IMR-90 (cell line): Measurements from ENCODE around the gene GATA5. TPM values are rescaled to one million over a fixed set of nuclear protein-coding genes. Genes with fewer than 3 reads are reported as not detected.

ENCODE experiments used
- ATAC-seq: fragments of 200-7000 bp; cut with Tn5 transposase; 2 replicates; pipeline ENCODE4 v1.9.1; 2020; ENCODE audit warnings: low read depth, mild to moderate bottlenecking, moderate library complexity
- BruUV-seq: library from RNA; stranded (reverse); fragments of 400-500 nt; replicated peaks from 2 replicates; lab custom pipeline; 2021; lab: Mats Ljungman, UMichigan
- CTCF ChIA-PET: fragments of 300-600 bp; formaldehyde crosslinking; extraction: SDS; loops from one replicate; lab custom pipeline; 2021; ENCODE audit warnings: antibody characterized with exemption; lab: Yijun Ruan, JAX
- POLR2A ChIA-PET: fragments of 300-600 bp; sonication (Branson Sonifier 250); formaldehyde crosslinking; loops from one replicate; lab custom pipeline; 2022; ENCODE audit warnings: antibody characterized with exemption; ENCODE audit not compliant: unreplicated experiment; lab: Charles Lee
- DNase-seq: peaks from one replicate; pipeline ENCODE4 v3.0.0; 2013
- H2AFZ ChIP-seq: replicated peaks from 2 replicates; pipeline ENCODE3; 2013; ENCODE audit warnings: low read length, mild to moderate bottlenecking; ENCODE audit not compliant: poor library complexity
- H2AK5ac ChIP-seq: 2 replicates; pipeline ENCODE4 v1.6.1; 2013; ENCODE audit warnings: low read depth, low read length, inconsistent platforms
- H2AK9ac ChIP-seq: replicated peaks from 2 replicates; pipeline ENCODE3; 2013; ENCODE audit warnings: mild to moderate bottlenecking, low read depth, low read length, moderate library complexity; ENCODE audit not compliant: poor library complexity
- H2BK120ac ChIP-seq: 2 replicates; pipeline ENCODE4 v1.6.1; 2013; ENCODE audit warnings: low read depth, low read length, inconsistent platforms
- H2BK15ac ChIP-seq: 3 replicates; pipeline ENCODE4 v1.6.1; 2013; ENCODE audit warnings: low read depth, low read length, inconsistent platforms
- H2BK20ac ChIP-seq: 2 replicates; pipeline ENCODE4 v1.6.1; 2013; ENCODE audit warnings: low read depth, mild to moderate bottlenecking, inconsistent platforms, low read length, moderate library complexity
- H2BK5ac ChIP-seq: 2 replicates; pipeline ENCODE4 v1.6.1; 2013; ENCODE audit warnings: mild to moderate bottlenecking, low read depth, low read length, inconsistent platforms; ENCODE audit not compliant: poor library complexity, severe bottlenecking
- H3K14ac ChIP-seq: replicated peaks from 2 replicates; pipeline ENCODE4 v1.6.1; 2013; ENCODE audit warnings: low read depth, low read length, inconsistent platforms
- H3K18ac ChIP-seq: 2 replicates; pipeline ENCODE4 v1.6.1; 2013; ENCODE audit warnings: low read depth, low read length, control low read depth
- H3K23ac ChIP-seq: 2 replicates; pipeline ENCODE4 v1.6.1; 2013; ENCODE audit warnings: low read depth, low read length, inconsistent platforms
- H3K27ac ChIP-seq: 2 replicates; pipeline ENCODE4 v1.5.1; 2013; ENCODE audit warnings: mild to moderate bottlenecking, control low read depth, low read length; ENCODE audit not compliant: insufficient read depth
- H3K27me3 ChIP-seq: 2 replicates; pipeline ENCODE4 v1.6.1; 2013; ENCODE audit warnings: low read length; ENCODE audit not compliant: control insufficient read depth, insufficient read depth
- H3K36me3 ChIP-seq: 2 replicates; pipeline ENCODE4 v1.6.1; 2013; ENCODE audit warnings: low read length, mixed read lengths; ENCODE audit not compliant: control insufficient read depth, insufficient read depth
- H3K4ac ChIP-seq: 2 replicates; pipeline ENCODE4 v1.6.1; 2013; ENCODE audit warnings: low read depth, low read length, inconsistent platforms
- H3K4me1 ChIP-seq: 2 replicates; pipeline ENCODE4 v1.6.1; 2013; ENCODE audit warnings: low read length, mixed read lengths; ENCODE audit not compliant: control insufficient read depth, insufficient read depth
- H3K4me2 ChIP-seq: 2 replicates; pipeline ENCODE4 v1.6.1; 2013; ENCODE audit warnings: low read depth, mild to moderate bottlenecking, control low read depth, low read length, moderate library complexity
- H3K4me3 ChIP-seq: 2 replicates; pipeline ENCODE4 v1.5.1; 2013; ENCODE audit warnings: low read depth, mild to moderate bottlenecking, control low read depth, low read length, moderate library complexity; ENCODE audit not compliant: insufficient read depth
- H3K56ac ChIP-seq: 2 replicates; pipeline ENCODE4 v1.6.1; 2013; ENCODE audit warnings: low read length, inconsistent platforms; ENCODE audit not compliant: insufficient read depth; ENCODE audit errors: extremely low read depth
- H3K79me1 ChIP-seq, 2 experiments: 2 replicates each; pipeline ENCODE4 v1.6.1; 2013; ENCODE audit warnings: low read length in 2 of 2, inconsistent platforms in 1 of 2, low read depth in 1 of 2
- H3K9ac ChIP-seq: 2 replicates; pipeline ENCODE4 v1.6.1; 2013; ENCODE audit warnings: low read depth, low read length, control low read depth
- H3K9me1 ChIP-seq: 2 replicates; pipeline ENCODE4 v1.6.1; 2013; ENCODE audit warnings: low read length, inconsistent platforms; ENCODE audit not compliant: insufficient read depth
- H3K9me3 ChIP-seq: 2 replicates; pipeline ENCODE4 v1.6.1; 2013; ENCODE audit warnings: low read length; ENCODE audit not compliant: control insufficient read depth, insufficient read depth
- H4K20me1 ChIP-seq: 2 replicates; pipeline ENCODE4 v1.6.1; 2013; ENCODE audit warnings: low read length, inconsistent platforms; ENCODE audit not compliant: insufficient read depth
- H4K5ac ChIP-seq: 2 replicates; pipeline ENCODE4 v1.6.1; 2013; ENCODE audit warnings: mild to moderate bottlenecking, low read depth, low read length, control low read depth
- H4K8ac ChIP-seq, 2 experiments: 2 replicates each; pipeline ENCODE4 v1.6.1; 2013; ENCODE audit warnings: low read depth in 2 of 2, low read length in 2 of 2, control low read depth in 1 of 2, inconsistent platforms in 1 of 2
- H4K91ac ChIP-seq: 2 replicates; pipeline ENCODE4 v1.6.1; 2013; ENCODE audit warnings: low read depth, low read length, inconsistent platforms; ENCODE audit not compliant: insufficient read depth
- BHLHE40 ChIP-seq: fragments of 150-350 bp; IDR thresholded peaks from 2 replicates; pipeline ENCODE4 v1.6.1; 2016; ENCODE audit warnings: mild to moderate bottlenecking, low read depth, low read length
- CHD1 ChIP-seq: IDR thresholded peaks from 2 replicates; pipeline ENCODE4 v1.6.1; 2012; ENCODE audit warnings: low read depth, low read length, improper control_type of control experiment
- CTCF ChIP-seq: conservative IDR thresholded peaks from 2 replicates; pipeline ENCODE4 v1.5.1; 2012; ENCODE audit warnings: mild to moderate bottlenecking, low read depth, low read length, improper control_type of control experiment
- ELK1 ChIP-seq: fragments of 150-350 bp; IDR thresholded peaks from 2 replicates; pipeline ENCODE4 v1.6.1; 2016; ENCODE audit warnings: low read depth, mild to moderate bottlenecking, low read length, moderate library complexity, borderline replicate concordance
- FOS ChIP-seq: fragments of 150-350 bp; IDR thresholded peaks from 2 replicates; pipeline ENCODE4 v1.6.1; 2016; ENCODE audit warnings: low read depth, low read length
- MAFK ChIP-seq: IDR thresholded peaks from 2 replicates; pipeline ENCODE4 v1.6.1; 2012; ENCODE audit warnings: low read depth, low read length, improper control_type of control experiment
- MAZ ChIP-seq: IDR thresholded peaks from 2 replicates; pipeline ENCODE4 v1.6.1; 2012; ENCODE audit warnings: low read depth, mild to moderate bottlenecking, low read length, improper control_type of control experiment, moderate library complexity, borderline replicate concordance
- MXI1 ChIP-seq: IDR thresholded peaks from 2 replicates; pipeline ENCODE4 v1.6.1; 2012; ENCODE audit warnings: low read depth, mild to moderate bottlenecking, low read length, moderate library complexity, borderline replicate concordance
- NFE2L2 ChIP-seq: fragments of 150-350 bp; IDR thresholded peaks from 2 replicates; pipeline ENCODE4 v1.6.1; 2016; ENCODE audit warnings: low read depth, mild to moderate bottlenecking, low read length
- POLR2A ChIP-seq: IDR thresholded peaks from 2 replicates; pipeline ENCODE4 v1.6.1; 2012; ENCODE audit warnings: mild to moderate bottlenecking, low read depth, low read length
- RAD21 ChIP-seq: IDR thresholded peaks from 2 replicates; pipeline ENCODE4 v1.6.1; 2012; ENCODE audit warnings: low read length, improper control_type of control experiment
- RCOR1 ChIP-seq: IDR thresholded peaks from 2 replicates; pipeline ENCODE4 v1.6.1; 2012; ENCODE audit warnings: mild to moderate bottlenecking, low read length, improper control_type of control experiment; ENCODE audit not compliant: insufficient replicate concordance
- RFX5 ChIP-seq: IDR thresholded peaks from 2 replicates; pipeline ENCODE4 v1.8.0; 2012; ENCODE audit warnings: low read depth, mild to moderate bottlenecking, low read length, moderate library complexity
- SMC3 ChIP-seq: fragments of 150-350 bp; IDR thresholded peaks from 2 replicates; pipeline ENCODE4 v1.6.1; 2016; ENCODE audit warnings: low read depth, mild to moderate bottlenecking, antibody characterized with exemption, low read length, moderate library complexity
- WGBS, 2 experiments: methylation state at CpG; one replicate each; pipeline versions ENCODE4 v1.1.5 to v1.1.7; 2013; ENCODE audit warnings: missing lambda C conversion rate in 2 of 2; ENCODE audit not compliant: insufficient read length in 1 of 2; ENCODE audit errors: extremely low coverage in 2 of 2; 5-methylcytosine and 5-hydroxymethylcytosine counted together
- dilution Hi-C: fragments of 300-500 bp; cut with HindIII; formaldehyde crosslinking; loops from one replicate; pipeline ENCODE4 v1.14.3; 2018; ENCODE audit warnings: low sequenced_read_pairs; ENCODE audit not compliant: unreplicated experiment
- in situ Hi-C: fragments of 300-500 bp; cut with MboI; formaldehyde crosslinking; loops from 3 replicates; pipeline ENCODE4 v1.14.3; 2019; ENCODE audit warnings: low sequenced_read_pairs, inconsistent platforms, mixed read lengths
- intact Hi-C: fragments of 100-400 bp; cut with micrococcal nuclease; formaldehyde crosslinking; loops from 2 replicates; pipeline ENCODE4 v1.10.0; 2022
- polyA plus RNA-seq, 3 experiments: library from polyadenylated mRNA; depleted of rRNA; stranded (reverse); fragments of >200 nt; gene quantifications; 2 replicates each; pipeline ENCODE4 v1.2.3, GENCODE V29; 2012; ENCODE audit warnings: low replicate concordance in 1 of 3
- total RNA-seq: library from RNA; depleted of rRNA; stranded (reverse); fragments of >200 nt; gene quantifications from 2 replicates; pipeline ENCODE4 v1.2.3, GENCODE V29; 2012

The GATA5 gene
- total and polyA plus RNA-seq, 2 of the 4 experiments (the other 2 are of a cell fraction): not detected

- Histone ChIP-seq H4K5ac (no peak overlapping the region), H4K91ac (no peak overlapping the region), H3K14ac (no peak overlapping the region), H3K9me3 (peaks cover 9% of the 10 kb centered on the region), H2AK5ac (no peak overlapping the region), H3K27ac (no peak overlapping the region), H3K4me1 (peaks cover 8% of the 10 kb centered on the region; the same call in 1 of the 2 replicates), H2BK15ac (no peak overlapping the region), H3K27me3 (peaks cover 67% of the 10 kb centered on the region), H2BK5ac (no peak overlapping the region), H2AFZ (peak overlapping the region; percentile 23), H4K20me1 (no peaks in the 10 kb centered on the region), H3K9me1 (no peaks in the 10 kb centered on the region; the same call in 1 of the 2 replicates), H2BK120ac (no peak overlapping the region), H3K79me1 (no peaks in the 10 kb centered on the region), H2AK9ac (peak overlapping the region; percentile 28), H3K18ac (no peak overlapping the region), H3K56ac (no peak overlapping the region), H2BK20ac (no peak overlapping the region), H3K9ac (no peak overlapping the region), H3K23ac (no peak overlapping the region), H3K4ac (no peak overlapping the region), H3K4me3 (no peak overlapping the region), H4K8ac (no peak overlapping the region), H3K36me3 (no peaks in the 10 kb centered on the region), H3K4me2 (no peak overlapping the region)
- intact Hi-C loops: no loop called here
- DNase-seq (no peak), ATAC-seq (no peak)
- BruUV-seq: no TSS peak
- ChIA-PET CTCF (no interaction called here), POLR2A (no interaction called here)
- dilution Hi-C loops: no loop called here
- TF ChIP-seq BHLHE40 (no peak), MXI1 (no peak), RFX5 (no peak), MAZ (no peak), CHD1 (no peak), MAFK (no peak), SMC3 (no peak), RCOR1 (no peak), CTCF (no peak), RAD21 (no peak), POLR2A (no peak), ELK1 (no peak), FOS (no peak), NFE2L2 (no peak)
- 78% methylated on average over 4 of the region's 5 CpGs; no CpG with 5 or more reads in 1 of the 2 experiments for WGBS, 2 experiments
- in situ Hi-C loops: no loop called here
These were observed 36.6 kb downstream of the GATA5 start for GRCh38 chr20:62439218-62439617.
